ENCODE data around the gene MERTK. TPM values are rescaled to one million over a fixed set of nuclear protein-coding genes. Genes with fewer than 3 reads are reported as not detected.

MERTK gene
- total RNA-seq, 1 donor from 2014 or later: 27.1 TPM

DNA sequence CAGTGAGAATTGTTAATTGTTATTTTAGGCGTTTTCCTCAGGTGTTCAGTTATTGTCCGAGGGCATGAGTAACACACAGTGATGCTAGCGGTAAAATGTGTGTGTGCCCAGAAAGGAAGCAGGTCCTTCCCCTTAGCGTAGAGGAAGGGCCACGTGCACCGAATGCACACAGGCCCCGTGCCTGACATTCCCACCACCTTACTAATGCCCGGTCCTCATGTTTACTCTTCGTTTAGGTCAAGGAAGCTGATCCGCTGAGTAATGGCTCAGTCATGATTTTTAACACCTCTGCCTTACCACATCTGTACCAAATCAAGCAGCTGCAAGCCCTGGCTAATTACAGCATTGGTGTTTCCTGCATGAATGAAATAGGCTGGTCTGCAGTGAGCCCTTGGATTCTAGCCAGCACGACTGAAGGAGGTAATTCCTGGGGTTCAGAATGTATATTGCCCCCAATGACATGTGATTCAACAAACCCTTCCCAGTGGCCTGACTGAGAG is 76.7 kb downstream of the MERTK start:
- H3K4me3 Mint-ChIP-seq: no peak overlapping the region
- TF ChIP-seq, protein P1, sequence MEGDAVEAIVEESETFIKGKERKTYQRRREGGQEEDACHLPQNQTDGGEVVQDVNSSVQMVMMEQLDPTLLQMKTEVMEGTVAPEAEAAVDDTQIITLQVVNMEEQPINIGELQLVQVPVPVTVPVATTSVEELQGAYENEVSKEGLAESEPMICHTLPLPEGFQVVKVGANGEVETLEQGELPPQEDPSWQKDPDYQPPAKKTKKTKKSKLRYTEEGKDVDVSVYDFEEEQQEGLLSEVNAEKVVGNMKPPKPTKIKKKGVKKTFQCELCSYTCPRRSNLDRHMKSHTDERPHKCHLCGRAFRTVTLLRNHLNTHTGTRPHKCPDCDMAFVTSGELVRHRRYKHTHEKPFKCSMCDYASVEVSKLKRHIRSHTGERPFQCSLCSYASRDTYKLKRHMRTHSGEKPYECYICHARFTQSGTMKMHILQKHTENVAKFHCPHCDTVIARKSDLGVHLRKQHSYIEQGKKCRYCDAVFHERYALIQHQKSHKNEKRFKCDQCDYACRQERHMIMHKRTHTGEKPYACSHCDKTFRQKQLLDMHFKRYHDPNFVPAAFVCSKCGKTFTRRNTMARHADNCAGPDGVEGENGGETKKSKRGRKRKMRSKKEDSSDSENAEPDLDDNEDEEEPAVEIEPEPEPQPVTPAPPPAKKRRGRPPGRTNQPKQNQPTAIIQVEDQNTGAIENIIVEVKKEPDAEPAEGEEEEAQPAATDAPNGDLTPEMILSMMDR (IDR thresholded peaks at IDR 0.05; ENCODE audit: unreplicated experiment): no peak
- H3K27ac Mint-ChIP-seq: no peak overlapping the region
- no peaks in the 10 kb centered on the region for H3K27me3 Mint-ChIP-seq (ENCODE audit: low read depth)
- no peak for DNase-seq (ENCODE audit: low spot score in 2 of 2, unreplicated experiment in 2 of 2)
- H3K36me3 Mint-ChIP-seq: peaks cover 46% of the 10 kb centered on the region
- peaks cover 12% of the 10 kb centered on the region for H3K4me1 Mint-ChIP-seq
- peaks cover 13% of the 10 kb centered on the region for H3K9me3 Mint-ChIP-seq

DNA sequence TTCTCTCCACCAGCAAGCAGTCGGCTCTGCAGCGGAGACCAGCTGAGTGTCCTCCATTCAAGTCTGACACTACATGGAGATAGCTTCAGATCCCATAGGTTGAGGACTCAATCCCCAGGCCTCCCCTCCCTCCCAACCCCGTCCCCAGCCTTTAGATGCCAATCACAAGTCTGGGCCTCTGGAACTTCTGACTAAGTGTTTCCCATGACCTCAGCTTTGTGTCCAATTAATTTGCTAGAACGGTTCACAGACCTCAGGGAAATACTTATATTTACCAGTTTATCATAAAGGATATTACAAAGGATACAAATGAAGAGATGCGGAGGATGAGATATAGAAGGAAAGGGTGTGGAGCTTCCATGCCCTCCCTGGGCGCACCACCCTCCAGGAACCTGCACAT is 77.4 kb downstream of the MERTK start:
- Mint-ChIP-seq H3K9me3 (peaks cover 13% of the 10 kb centered on the region), H3K27me3 (ENCODE audit: low read depth) (no peaks in the 10 kb centered on the region), H3K36me3 (peaks cover 46% of the 10 kb centered on the region), H3K4me3 (no peak overlapping the region), H3K27ac (no peak overlapping the region), H3K4me1 (peaks cover 12% of the 10 kb centered on the region)
- TF ChIP-seq, protein P1 (IDR thresholded peaks at IDR 0.05; ENCODE audit: unreplicated experiment): no peak
- DNase-seq (ENCODE audit: low spot score in 2 of 2, unreplicated experiment in 2 of 2): no peak

DNA sequence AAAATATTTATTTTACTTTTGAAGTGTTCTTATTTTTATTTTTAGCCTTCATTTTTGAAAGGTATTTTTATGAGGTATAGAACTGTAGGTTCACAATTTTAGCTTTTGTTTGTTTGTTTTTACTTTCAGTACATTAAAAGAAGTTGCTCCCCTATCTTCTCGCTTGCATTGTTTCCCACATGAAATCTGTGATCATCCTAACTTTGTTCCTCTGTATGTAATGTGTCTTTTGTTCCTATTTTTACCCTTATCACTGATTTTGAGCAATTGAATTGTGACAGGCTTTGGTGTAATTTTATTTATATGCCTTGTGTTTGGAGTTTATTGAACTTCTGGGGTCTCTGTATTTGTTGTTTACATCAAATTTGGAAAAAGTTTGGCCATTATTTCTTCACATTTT is 78.8 kb downstream of the MERTK start:
- Mint-ChIP-seq H3K9me3 (peaks cover 13% of the 10 kb centered on the region), H3K27me3 (ENCODE audit: low read depth) (no peaks in the 10 kb centered on the region), H3K36me3 (peaks cover 49% of the 10 kb centered on the region), H3K27ac (no peak overlapping the region), H3K4me1 (peaks cover 12% of the 10 kb centered on the region), H3K4me3 (no peak overlapping the region)
- no peak for DNase-seq (ENCODE audit: low spot score in 2 of 2, unreplicated experiment in 2 of 2)
- TF ChIP-seq, protein P1 (IDR thresholded peaks at IDR 0.05; ENCODE audit: unreplicated experiment): no peak

GRCh38 chr2:111978452-111979170 is 80.2 kb downstream of the MERTK start:
- Mint-ChIP-seq H3K27me3 (ENCODE audit: low read depth) (no peaks in the 10 kb centered on the region), H3K4me1 (peaks cover 12% of the 10 kb centered on the region), H3K36me3 (peaks cover 53% of the 10 kb centered on the region), H3K9me3 (peaks cover 13% of the 10 kb centered on the region), H3K4me3 (no peak overlapping the region), H3K27ac (peak overlapping the region; percentile 34)
- no peak for DNase-seq (ENCODE audit: low spot score in 2 of 2, unreplicated experiment in 2 of 2)
- TF ChIP-seq, protein P1 (IDR thresholded peaks at IDR 0.05; ENCODE audit: unreplicated experiment): no peak

GRCh38 chr2:111981666-111982065 is 83.3 kb downstream of the MERTK start:
- Mint-ChIP-seq H3K27ac (no peak overlapping the region), H3K9me3 (peaks cover 12% of the 10 kb centered on the region), H3K4me3 (no peak overlapping the region), H3K36me3 (peaks cover 53% of the 10 kb centered on the region), H3K27me3 (ENCODE audit: low read depth) (no peaks in the 10 kb centered on the region), H3K4me1 (peaks cover 29% of the 10 kb centered on the region)
- TF ChIP-seq, protein P1 (IDR thresholded peaks at IDR 0.05; ENCODE audit: unreplicated experiment): no peak
- no peak for DNase-seq (ENCODE audit: low spot score in 2 of 2, unreplicated experiment in 2 of 2)
